Gastroesophageal sphincter (tissue), 4 donors: ENCODE results near the gene CALML5. TPM values are rescaled to one million over a fixed set of nuclear protein-coding genes. Genes with fewer than 3 reads are reported as not detected.

Source experiments
- ATAC-seq: fragments of 150-250 bp; one replicate; pipeline ENCODE4 v1.9.1; 2016; ENCODE audit warnings: mild to moderate bottlenecking, moderate library complexity
- H3K27ac ChIP-seq, 4 donors: fragments of 200-600 bp; sonication (generic) in 3 of 4; 1 replicate in 3 of 4; 2 replicates in 1 of 4; pipeline ENCODE4 v1.5.1; 2016 to 2019
- H3K27me3 ChIP-seq: fragments of 200-600 bp; sonication (generic); one replicate; pipeline ENCODE4 v1.5.1; 2019
- H3K36me3 ChIP-seq, 2 donors: fragments of 200-600 bp; sonication (generic); one replicate each; pipeline ENCODE4 v1.5.1; 2019; ENCODE audit warnings: control low read depth in 1 of 2
- H3K4me1 ChIP-seq, 3 donors: fragments of 200-600 bp; sonication (generic); 1 replicate in 2 of 3; 2 replicates in 1 of 3; pipeline ENCODE4 v1.5.1; 2016 to 2019; ENCODE audit warnings: control low read depth in 2 of 3
- H3K4me3 ChIP-seq, 2 donors: fragments of 200-600 bp; sonication (generic); one replicate each; pipeline ENCODE4 v1.5.1; 2019; ENCODE audit warnings: mild to moderate bottlenecking in 1 of 2, moderate library complexity in 1 of 2
- H3K9me3 ChIP-seq, 3 donors: fragments of 200-600 bp; sonication (generic); one replicate each; pipeline ENCODE4 v1.5.1; 2017 to 2019; ENCODE audit warnings: control low read depth in 2 of 3
- EP300 ChIP-seq: sonication (generic); formaldehyde crosslinking; IDR thresholded peaks from one replicate; pipeline ENCODE4 v1.6.1; 2017; ENCODE audit warnings: antibody characterized with exemption, mild to moderate bottlenecking
- POLR2A ChIP-seq, 2 donors: fragments of 450-650 bp; IDR thresholded peaks; one replicate each; pipeline ENCODE4 v1.6.1; 2017; ENCODE audit warnings: antibody characterized with exemption in 2 of 2, mild to moderate bottlenecking in 2 of 2, moderate library complexity in 1 of 2
- POLR2AphosphoS5 ChIP-seq: sonication (generic); formaldehyde crosslinking; IDR thresholded peaks from one replicate; pipeline ENCODE4 v1.6.1; 2017; ENCODE audit warnings: antibody characterized with exemption
- WGBS, 2 donors: methylation state at CpG; one replicate each; pipeline ENCODE4 v1.1.5; 2018; ENCODE audit warnings: low coverage in 1 of 2; 5-methylcytosine and 5-hydroxymethylcytosine counted together
- total RNA-seq, 4 donors: library from RNA; depleted of rRNA; stranded (reverse); fragments of >200 nt; gene quantifications; one replicate each; pipeline ENCODE4 v1.1.0, GENCODE V29; 2016
- TF ChIP-seq, protein P1 (sequence below), 4 experiments: fragments of 200-600 bp in 2 of 4; fragments of 450-650 bp in 2 of 4; sonication (generic) in 1 of 4; IDR thresholded peaks; one replicate each; pipeline ENCODE4 v1.5.1; 2017 to 2019; ENCODE audit warnings: antibody characterized with exemption in 4 of 4, mild to moderate bottlenecking in 2 of 4, moderate library complexity in 2 of 4

CALML5 gene
- total RNA-seq, 4 donors from 2014 or later = not detected

DNA sequence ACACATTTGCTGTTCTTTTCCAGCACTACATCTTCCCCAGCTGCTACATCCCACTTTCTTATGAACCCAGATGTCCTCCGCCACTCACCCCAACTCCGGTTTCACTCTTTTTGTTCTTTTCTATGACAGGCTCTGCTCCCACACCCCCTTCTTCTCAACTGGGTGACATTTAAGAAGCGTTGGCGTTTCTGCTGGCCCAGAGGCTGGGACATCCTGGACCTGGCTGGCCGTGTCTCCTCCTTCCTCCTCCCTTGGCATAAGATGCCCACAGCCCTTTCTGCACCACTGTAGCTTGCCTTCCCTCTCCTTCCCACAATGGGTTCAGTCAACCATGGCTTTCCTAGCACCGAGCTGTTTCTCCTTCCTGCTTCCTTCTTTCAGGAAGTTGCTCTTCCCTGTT lies 9.4 kb upstream of the CALML5 start:
- no peak for ATAC-seq
- WGBS, 2 donors = 89 to 98% methylated on average over 5 of the region's 6 CpGs
- Histone ChIP-seq H3K27me3 (no peaks in the 10 kb centered on the region), H3K4me1 (peaks cover 0 to 35% (median 0%) of the 10 kb centered on the region in 3 donors), H3K27ac (peak overlapping the region in 2 of 4 donors; percentile 68 to 73), H3K36me3 (no peaks in the 10 kb centered on the region), H3K4me3 (no peak overlapping the region), H3K9me3 (no peaks in the 10 kb centered on the region)
- TF ChIP-seq POLR2A (IDR thresholded peaks at IDR 0.05) (no peak), POLR2AphosphoS5 (no peak), EP300 (no peak)
- TF ChIP-seq, protein P1, sequence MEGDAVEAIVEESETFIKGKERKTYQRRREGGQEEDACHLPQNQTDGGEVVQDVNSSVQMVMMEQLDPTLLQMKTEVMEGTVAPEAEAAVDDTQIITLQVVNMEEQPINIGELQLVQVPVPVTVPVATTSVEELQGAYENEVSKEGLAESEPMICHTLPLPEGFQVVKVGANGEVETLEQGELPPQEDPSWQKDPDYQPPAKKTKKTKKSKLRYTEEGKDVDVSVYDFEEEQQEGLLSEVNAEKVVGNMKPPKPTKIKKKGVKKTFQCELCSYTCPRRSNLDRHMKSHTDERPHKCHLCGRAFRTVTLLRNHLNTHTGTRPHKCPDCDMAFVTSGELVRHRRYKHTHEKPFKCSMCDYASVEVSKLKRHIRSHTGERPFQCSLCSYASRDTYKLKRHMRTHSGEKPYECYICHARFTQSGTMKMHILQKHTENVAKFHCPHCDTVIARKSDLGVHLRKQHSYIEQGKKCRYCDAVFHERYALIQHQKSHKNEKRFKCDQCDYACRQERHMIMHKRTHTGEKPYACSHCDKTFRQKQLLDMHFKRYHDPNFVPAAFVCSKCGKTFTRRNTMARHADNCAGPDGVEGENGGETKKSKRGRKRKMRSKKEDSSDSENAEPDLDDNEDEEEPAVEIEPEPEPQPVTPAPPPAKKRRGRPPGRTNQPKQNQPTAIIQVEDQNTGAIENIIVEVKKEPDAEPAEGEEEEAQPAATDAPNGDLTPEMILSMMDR (IDR thresholded peaks at IDR 0.05) = no peak

GRCh38 chr10:5508161-5508604 lies 8.8 kb upstream of the CALML5 start:
- no peaks in the 10 kb centered on the region for H3K9me3 ChIP-seq
- peak overlapping the region in 3 of 4 donors; percentile 34 to 73 (median 68) for H3K27ac ChIP-seq
- whole genome bisulfite sequencing, 2 donors = 86% methylated on average over 16 of the region's 18 CpGs; no CpG with 5 or more reads in 1 of the 2 donors
- no peaks in the 10 kb centered on the region for H3K27me3 ChIP-seq
- H3K4me3 ChIP-seq = no peak overlapping the region
- peaks cover 0 to 35% (median 0%) of the 10 kb centered on the region in 3 donors for H3K4me1 ChIP-seq
- ATAC-seq = peak; percentile 50
- no peaks in the 10 kb centered on the region for H3K36me3 ChIP-seq
- TF ChIP-seq, protein P1 (IDR thresholded peaks at IDR 0.05) = no peak
- peak; percentile 49 for TF ChIP-seq POLR2AphosphoS5

DNA sequence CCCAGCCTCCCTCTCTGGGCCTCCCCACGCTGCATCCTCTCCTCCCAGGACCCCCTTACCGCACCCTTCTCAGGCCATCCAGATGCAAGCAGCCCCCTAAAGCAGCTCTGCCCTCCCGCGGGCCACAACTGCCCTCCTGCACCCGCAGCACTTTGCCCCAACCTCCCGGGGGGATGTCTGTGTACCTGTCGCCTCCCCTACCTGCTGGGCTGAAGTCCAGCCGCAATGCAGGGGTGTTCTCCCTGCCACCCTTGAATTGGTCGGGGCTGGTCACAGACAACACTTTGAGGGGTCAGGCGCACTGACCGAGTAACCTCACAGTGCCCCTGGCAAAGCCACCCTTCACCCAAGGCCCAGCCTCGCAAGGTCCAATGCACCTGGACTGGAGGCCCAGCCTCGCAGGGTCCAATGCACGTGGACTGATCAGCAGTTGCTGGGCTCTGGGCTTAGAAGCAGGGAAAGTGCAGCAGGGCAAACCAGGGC lies 8.3 kb upstream of the CALML5 start:
- Histone ChIP-seq H3K4me1 (peaks cover 0 to 35% (median 0%) of the 10 kb centered on the region in 3 donors), H3K27ac (peak overlapping the region in 3 of 4 donors; percentile 34 to 73 (median 68)), H3K27me3 (no peaks in the 10 kb centered on the region), H3K4me3 (no peak overlapping the region), H3K36me3 (no peaks in the 10 kb centered on the region), H3K9me3 (no peaks in the 10 kb centered on the region)
- TF ChIP-seq POLR2A (IDR thresholded peaks at IDR 0.05) (no peak), EP300 (no peak), POLR2AphosphoS5 (no peak)
- TF ChIP-seq, protein P1 (IDR thresholded peaks at IDR 0.05) = no peak
- ATAC-seq = peak; percentile 8
- 95 to 100% methylated on average over 1 to 6 of the region's 14 CpGs for WGBS, 2 donors

- Histone ChIP-seq H3K27me3 (no peaks in the 10 kb centered on the region), H3K36me3 (no peaks in the 10 kb centered on the region), H3K4me1 (peaks cover 0 to 35% (median 0%) of the 10 kb centered on the region in 3 donors), H3K9me3 (no peaks in the 10 kb centered on the region), H3K4me3 (no peak overlapping the region), H3K27ac (peak overlapping the region in 3 of 4 donors; percentile 34 to 73 (median 68))
- ATAC-seq = peak; percentile 28
- TF ChIP-seq, protein P1 (IDR thresholded peaks at IDR 0.05) = no peak
- TF ChIP-seq EP300 (no peak), POLR2AphosphoS5 (no peak), POLR2A (IDR thresholded peaks at IDR 0.05) (no peak)
- 83 to 100% methylated on average over 3 to 14 of the region's 19 CpGs for WGBS, 2 donors
Observed at GRCh38 chr10:5506751-5507648, 7.6 kb upstream of the CALML5 start.
